H1 (cell line): ENCODE measurements around the gene TMEM163. TPM values are rescaled to one million over a fixed set of nuclear protein-coding genes. Genes with fewer than 3 reads are reported as not detected.

ENCODE experiments used
- CTCF ChIA-PET: fragments of 300-600 bp; sonication (Branson Sonifier 250); formaldehyde crosslinking; loops from one replicate; lab custom pipeline; 2021; ENCODE audit not compliant: partially characterized antibody; lab: Charles Lee
- POLR2A ChIA-PET: fragments of 300-600 bp; sonication (Branson Sonifier 250); formaldehyde crosslinking; loops from one replicate; lab custom pipeline; 2021; ENCODE audit warnings: inconsistent platforms; ENCODE audit not compliant: partially characterized antibody; lab: Charles Lee
- DNase-seq, 2 experiments: peaks; one replicate each; pipeline versions ENCODE4 v3.0.0 to v3.0.0-alpha.2; 2010 to 2022; ENCODE audit warnings: low spot score in 2 of 2, low read depth in 1 of 2, mixed read lengths in 1 of 2
- FAIRE-seq: peaks from 2 replicates; lab custom pipeline; 2011; peaks lifted over from hg19 to GRCh38; lab: Jason Lieb, UNC
- H2AFZ ChIP-seq: 2 replicates; pipeline ENCODE4 v1.8.1; 2012; ENCODE audit warnings: low read length, inconsistent platforms
- H2AK5ac ChIP-seq: 2 replicates; pipeline ENCODE4 v1.6.1; 2013; ENCODE audit warnings: low read depth, low read length
- H2BK120ac ChIP-seq: replicated peaks from 2 replicates; pipeline ENCODE3; 2013; ENCODE audit warnings: low read depth, low read length, inconsistent platforms
- H2BK12ac ChIP-seq: 2 replicates; pipeline ENCODE4 v1.6.1; 2013; ENCODE audit warnings: low read depth, low read length
- H2BK15ac ChIP-seq: 2 replicates; pipeline ENCODE4 v1.6.1; 2013; ENCODE audit warnings: low read length
- H2BK20ac ChIP-seq: 2 replicates; pipeline ENCODE4 v1.6.1; 2013; ENCODE audit warnings: low read length
- H2BK5ac ChIP-seq: 2 replicates; pipeline ENCODE4 v1.6.1; 2013; ENCODE audit warnings: low read depth, low read length
- H3K14ac ChIP-seq: 2 replicates; pipeline ENCODE4 v1.6.1; 2013; ENCODE audit warnings: inconsistent platforms; ENCODE audit not compliant: insufficient read length
- H3K18ac ChIP-seq: 2 replicates; pipeline ENCODE4 v1.6.1; 2013; ENCODE audit warnings: low read length; ENCODE audit errors: extremely low read depth
- H3K23ac ChIP-seq: 2 replicates; pipeline ENCODE4 v1.6.1; 2013; ENCODE audit warnings: inconsistent platforms; ENCODE audit not compliant: insufficient read length
- H3K23me2 ChIP-seq: 2 replicates; pipeline ENCODE4 v1.6.1; 2013; ENCODE audit warnings: low read depth, low read length
- H3K27ac ChIP-seq: 2 replicates; pipeline ENCODE4 v1.6.1; 2011; ENCODE audit warnings: low read depth, low read length, inconsistent platforms
- H3K27me3 ChIP-seq, 4 experiments: replicated peaks in 1 of 4; 1 replicate in 1 of 4; 2 replicates in 3 of 4; pipeline versions ENCODE4 v1.6.1 to v1.8.1; 2011 to 2013; ENCODE audit warnings: low read length in 3 of 4, mild to moderate bottlenecking in 3 of 4, inconsistent platforms in 2 of 4, mixed read lengths in 2 of 4, moderate library complexity in 1 of 4; ENCODE audit not compliant: control insufficient read depth in 3 of 4, insufficient read depth in 3 of 4; ENCODE audit errors: extremely low read depth in 1 of 4
- H3K36me3 ChIP-seq, 4 experiments: 2 replicates each; pipeline versions ENCODE4 v1.6.1 to v1.8.1; 2011 to 2013; ENCODE audit warnings: mild to moderate bottlenecking in 4 of 4, low read length in 3 of 4, moderate library complexity in 2 of 4, control low read depth in 1 of 4, inconsistent platforms in 1 of 4; ENCODE audit not compliant: insufficient read depth in 4 of 4, control insufficient read depth in 2 of 4
- H3K4ac ChIP-seq: replicated peaks from 2 replicates; pipeline ENCODE3; 2013; ENCODE audit warnings: low read length, low read depth, mixed read lengths, inconsistent platforms; ENCODE audit not compliant: insufficient read length
- H3K4me1 ChIP-seq, 4 experiments: replicated peaks in 1 of 4; 1 replicate in 1 of 4; 2 replicates in 3 of 4; pipeline versions ENCODE4 v1.6.1 to v1.8.1; 2011 to 2013; ENCODE audit warnings: low read length in 3 of 4, inconsistent platforms in 2 of 4, mixed read lengths in 1 of 4; ENCODE audit not compliant: insufficient read depth in 4 of 4, control insufficient read depth in 3 of 4
- H3K4me2 ChIP-seq, 2 experiments: 2 replicates each; pipeline versions ENCODE4 v1.6.1 to v1.8.1; 2011 to 2013; ENCODE audit warnings: low read depth in 2 of 2, low read length in 2 of 2, control low read depth in 1 of 2, inconsistent platforms in 1 of 2, mild to moderate bottlenecking in 1 of 2; ENCODE audit not compliant: insufficient read depth in 1 of 2
- H3K4me3 ChIP-seq, 4 experiments: fragments of 200-600, 300-600 bp in 1 of 4; sonication (generic), shearing (Covaris generic), sonication (Bioruptor Twin) in 1 of 4; 2 replicates each; pipeline versions ENCODE4 v1.5.1 to v1.8.1; 2011 to 2016; ENCODE audit warnings: low read length in 4 of 4, low read depth in 3 of 4, control low read depth in 2 of 4, inconsistent platforms in 2 of 4, mild to moderate bottlenecking in 2 of 4, mixed read lengths in 1 of 4, moderate library complexity in 1 of 4; ENCODE audit not compliant: insufficient read depth in 2 of 4; ENCODE audit errors: extremely low read depth in 1 of 4
- H3K56ac ChIP-seq: replicated peaks from 2 replicates; pipeline ENCODE3; 2013; ENCODE audit warnings: low read depth, mild to moderate bottlenecking, mixed read lengths, low read length, inconsistent platforms; ENCODE audit not compliant: insufficient read length
- H3K79me1 ChIP-seq: 2 replicates; pipeline ENCODE4 v1.6.1; 2013; ENCODE audit warnings: low read depth, low read length, control low read depth
- H3K79me2 ChIP-seq, 2 experiments: 2 replicates each; pipeline versions ENCODE4 v1.6.1 to v1.8.1; 2012 to 2013; ENCODE audit warnings: low read length in 2 of 2, mild to moderate bottlenecking in 2 of 2, inconsistent platforms in 1 of 2; ENCODE audit not compliant: insufficient read depth in 2 of 2, control insufficient read depth in 1 of 2
- H3K9ac ChIP-seq, 4 experiments: replicated peaks in 1 of 4; 1 replicate in 1 of 4; 2 replicates in 3 of 4; pipeline versions ENCODE4 v1.6.1 to v1.8.1; 2011 to 2013; ENCODE audit warnings: low read depth in 3 of 4, low read length in 3 of 4, control low read depth in 2 of 4, mild to moderate bottlenecking in 2 of 4, moderate library complexity in 2 of 4, inconsistent platforms in 1 of 4; ENCODE audit errors: extremely low read depth in 1 of 4
- H3K9me3 ChIP-seq, 2 experiments: 2 replicates each; pipeline versions ENCODE4 v1.6.1 to v1.8.1; 2012 to 2013; ENCODE audit warnings: mild to moderate bottlenecking in 2 of 2, moderate library complexity in 2 of 2, control low read depth in 1 of 2, inconsistent platforms in 1 of 2, low read depth in 1 of 2, low read length in 1 of 2, mixed read lengths in 1 of 2; ENCODE audit not compliant: insufficient read depth in 2 of 2
- H4K20me1 ChIP-seq, 2 experiments: replicated peaks in 1 of 2; 2 replicates each; pipeline versions ENCODE3 to v1.8.1; 2011 to 2013; ENCODE audit warnings: inconsistent platforms in 2 of 2, low read length in 2 of 2, mild to moderate bottlenecking in 1 of 2; ENCODE audit not compliant: insufficient read depth in 2 of 2, control insufficient read depth in 1 of 2
- H4K5ac ChIP-seq: 2 replicates; pipeline ENCODE4 v1.6.1; 2013; ENCODE audit warnings: low read length, low read depth, mixed read lengths, inconsistent platforms; ENCODE audit not compliant: insufficient read length
- H4K8ac ChIP-seq: 2 replicates; pipeline ENCODE4 v1.8.0; 2013; ENCODE audit warnings: mild to moderate bottlenecking, moderate library complexity, low read length, inconsistent platforms; ENCODE audit not compliant: insufficient read depth; ENCODE audit errors: extremely low read depth
- H4K91ac ChIP-seq: replicated peaks from 2 replicates; pipeline ENCODE3; 2013; ENCODE audit warnings: low read length, mixed read lengths, inconsistent platforms; ENCODE audit not compliant: insufficient read length
- BACH1 ChIP-seq: IDR thresholded peaks from 2 replicates; pipeline ENCODE4 v1.6.1; 2012; ENCODE audit warnings: low read length, improper control_type of control experiment
- CBX8 ChIP-seq: fragments of 300-800, 300-1000 bp; sonication (generic); IDR thresholded peaks from 2 replicates; pipeline ENCODE4 v1.7.1; 2016; ENCODE audit warnings: low read depth, low read length, borderline replicate concordance
- FOSL1 ChIP-seq: IDR thresholded peaks from 2 replicates; pipeline ENCODE4 v1.6.1; 2011; ENCODE audit warnings: mild to moderate bottlenecking, low read depth, low read length, moderate library complexity; ENCODE audit not compliant: insufficient read depth
- KDM4A ChIP-seq: IDR thresholded peaks from one replicate; pipeline ENCODE4 v1.7.1; 2012; ENCODE audit warnings: low read depth, mild to moderate bottlenecking, moderate library complexity, low read length, inconsistent platforms; ENCODE audit not compliant: severe bottlenecking
- MAFK ChIP-seq: IDR thresholded peaks from 2 replicates; pipeline ENCODE4 v1.6.1; 2012; ENCODE audit warnings: low read depth, mild to moderate bottlenecking, improper control_type of control experiment, low read length
- POLR2A ChIP-seq, 2 experiments: IDR thresholded peaks; 1 replicate in 1 of 2; 2 replicates in 1 of 2; pipeline ENCODE4 v1.6.1; 2011; ENCODE audit warnings: low read depth in 2 of 2, low read length in 2 of 2, mild to moderate bottlenecking in 2 of 2; ENCODE audit errors: control extremely low read depth in 1 of 2
- POU5F1 ChIP-seq: IDR thresholded peaks from 2 replicates; pipeline ENCODE4 v1.6.1; 2011; ENCODE audit warnings: low read depth, mild to moderate bottlenecking, low read length, moderate library complexity
- RBBP5 ChIP-seq: IDR thresholded peaks from 2 replicates; pipeline ENCODE4 v1.7.1; 2012; ENCODE audit warnings: low read depth, mild to moderate bottlenecking, inconsistent platforms, low read length, moderate library complexity, borderline replicate concordance
- SAP30 ChIP-seq: fragments of 300-600 bp; sonication (generic); IDR thresholded peaks from 2 replicates; pipeline ENCODE4 v1.7.1; 2012; ENCODE audit warnings: low read length, moderate library complexity, mild to moderate bottlenecking, inconsistent platforms; ENCODE audit not compliant: insufficient read depth, insufficient replicate concordance
- SRF ChIP-seq: IDR thresholded peaks from 2 replicates; pipeline ENCODE4 v1.6.1; 2011; ENCODE audit warnings: mild to moderate bottlenecking, low read depth, low read length, moderate library complexity
- SUZ12 ChIP-seq: fragments of 200-600 bp; sonication (generic); IDR thresholded peaks from 2 replicates; pipeline ENCODE4 v1.6.1; 2012; ENCODE audit warnings: mild to moderate bottlenecking, inconsistent platforms, low read length, moderate library complexity, mixed read lengths
- TAF1 ChIP-seq: IDR thresholded peaks from 2 replicates; pipeline ENCODE4 v1.6.1; 2011; ENCODE audit warnings: mild to moderate bottlenecking, low read depth, low read length
- YY1 ChIP-seq: IDR thresholded peaks from 2 replicates; pipeline ENCODE4 v1.6.1; 2011; ENCODE audit warnings: low read depth, mild to moderate bottlenecking, low read length
- WGBS, 2 experiments: shearing (Covaris generic) in 1 of 2; methylation state at CpG; one replicate each; pipeline versions ENCODE4 v1.1.6 to v1.1.7; 2013 to 2015; ENCODE audit warnings: low lambda C conversion rate in 2 of 2, mixed read lengths in 2 of 2, inconsistent platforms in 1 of 2, low coverage in 1 of 2, missing lambda C conversion rate in 1 of 2; ENCODE audit not compliant: insufficient replicate concordance in 2 of 2, insufficient coverage in 1 of 2, insufficient read length in 1 of 2; ENCODE audit errors: extremely low coverage in 1 of 2, missing lambda C conversion rate in 1 of 2; 5-methylcytosine and 5-hydroxymethylcytosine counted together
- polyA plus RNA-seq, 7 experiments: library from polyadenylated mRNA; depleted of rRNA in 3 of 7; stranded (reverse) in 5 of 7; unstranded in 2 of 7; fragments of >200 nt in 5 of 7; fragments of 200-250 nt in 2 of 7; gene quantifications; 1 replicate in 5 of 7; 2 replicates in 1 of 7; 4 replicates in 1 of 7; pipeline versions ENCODE4 v1.2.1 to v1.2.3, GENCODE V29; 2011 to 2013; ENCODE audit warnings: missing spikeins in 2 of 7, mixed read lengths in 2 of 7
- total RNA-seq: library from RNA; stranded (reverse); fragmentation: NEBNext Ultra II Directional; extraction: Animal tissue kit (Norgen Biotek cat#: 25700); gene quantifications from 2 replicates; pipeline ENCODE4 v1.2.1, GENCODE V29; 2021

The TMEM163 gene
- total and polyA plus RNA-seq, 2 of the 8 experiments (the other 6 are each of a cell fraction or from before 2014, with no cell fraction given), result 2.8 to 3.2 TPM

- Histone ChIP-seq H3K23ac (no peak overlapping the region), H3K4me1 (peaks cover 0 to 7% (median 4%) of the 10 kb centered on the region in 4 experiments; a peak in 5 of 7 replicates), H3K4me3 (no peak overlapping the region), H2BK5ac (no peak overlapping the region), H3K27ac (no peak overlapping the region), H4K8ac (no peak overlapping the region), H4K5ac (no peak overlapping the region), H3K79me1 (no peaks in the 10 kb centered on the region), H4K20me1 (no peaks in the 10 kb centered on the region), H2BK20ac (no peak overlapping the region), H3K27me3 (no peaks in the 10 kb centered on the region), H3K18ac (no peak overlapping the region), H3K23me2 (no peaks in the 10 kb centered on the region), H3K4me2 (no peak overlapping the region), H2BK120ac (no peak overlapping the region), H3K36me3 (no peaks in the 10 kb centered on the region), H4K91ac (no peak overlapping the region), H3K4ac (no peak overlapping the region), H3K9me3 (no peaks in the 10 kb centered on the region), H3K14ac (no peak overlapping the region), H2BK12ac (no peak overlapping the region), H2AFZ (no peak overlapping the region), H2AK5ac (no peak overlapping the region), H3K9ac (no peak overlapping the region), H3K56ac (no peak overlapping the region), H2BK15ac (no peak overlapping the region), H3K79me2 (no peaks in the 10 kb centered on the region; a peak in 1 of 4 replicates)
- POLR2A ChIA-PET, result no interaction called here
- CTCF ChIA-PET, result interaction anchor here (1.5 kb wide), 1 partner anchor 10 kb away, joined by 8 read pairs; no protein-coding TSS in a partner anchor
- DNase-seq, result no peak
- FAIRE-seq, result no peak
- WGBS, 2 experiments, result 100% methylated on average over 2 of the region's 2 CpGs; no CpG with 5 or more reads in 1 of the 2 experiments
- TF ChIP-seq TAF1 (no peak), SRF (no peak), YY1 (no peak), POU5F1 (no peak), BACH1 (no peak), RBBP5 (no peak), POLR2A (IDR thresholded peaks at IDR 0.05; ENCODE audit: control extremely low read depth in 1 of 2, low read depth in 2 of 2, low read length in 2 of 2) (no peak), CBX8 (no peak), KDM4A (no peak), MAFK (no peak), FOSL1 (no peak), SUZ12 (no peak), SAP30 (no peak)
Observed at GRCh38 chr2:134667541-134667940, 51.3 kb downstream of the TMEM163 start.
